Middle frontal gyrus (tissue), 1 donor: ENCODE results near the gene DTD1.

Experiments used
- DNase-seq: peaks from one replicate; pipeline ENCODE4 v3.0.0-alpha.2; 2015; ENCODE audit warnings: low spot score; ENCODE audit errors: extremely low spot score

DTD1 gene

DNA sequence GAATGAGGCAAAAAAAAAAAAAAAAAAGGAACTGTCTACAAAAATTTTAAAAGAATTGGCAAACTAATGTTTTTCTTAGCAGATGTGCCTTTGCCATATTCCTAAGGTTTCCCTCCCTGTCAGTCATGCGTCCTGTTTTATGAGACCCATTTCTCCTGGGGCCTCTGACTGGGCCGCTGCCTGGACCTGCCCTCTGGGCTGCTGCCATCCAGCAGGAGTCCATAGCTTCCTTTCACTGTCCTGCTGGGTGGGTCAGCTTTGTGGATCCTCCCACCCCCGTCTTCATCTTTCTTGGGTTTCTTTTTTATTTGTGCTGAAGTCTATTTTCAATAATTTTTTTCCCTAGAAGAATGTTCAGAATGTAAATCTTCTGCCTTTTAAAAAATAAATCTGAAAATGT is 114.9 kb downstream of the DTD1 start:
- no peak for DNase-seq

DNA sequence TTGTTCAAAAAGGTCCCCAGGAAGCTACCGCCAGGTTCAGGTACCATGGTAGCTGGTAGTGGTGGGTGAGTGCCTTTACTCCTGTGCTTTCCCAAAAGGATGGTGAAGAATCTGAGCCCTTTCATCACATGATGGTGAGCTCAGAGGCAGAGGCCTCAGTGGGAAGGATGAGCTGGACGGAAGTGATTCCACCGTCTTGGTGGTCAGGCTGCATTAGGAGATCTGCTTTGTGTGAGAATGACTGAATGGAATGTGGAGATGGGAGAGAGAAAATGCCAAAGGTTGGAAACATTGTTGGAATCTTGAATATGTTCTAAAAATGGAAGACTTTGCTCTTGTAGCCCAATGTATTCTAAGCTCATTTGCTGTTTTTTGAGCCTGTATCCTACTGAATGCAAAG is 117.6 kb downstream of the DTD1 start:
- DNase-seq: no peak

DNA sequence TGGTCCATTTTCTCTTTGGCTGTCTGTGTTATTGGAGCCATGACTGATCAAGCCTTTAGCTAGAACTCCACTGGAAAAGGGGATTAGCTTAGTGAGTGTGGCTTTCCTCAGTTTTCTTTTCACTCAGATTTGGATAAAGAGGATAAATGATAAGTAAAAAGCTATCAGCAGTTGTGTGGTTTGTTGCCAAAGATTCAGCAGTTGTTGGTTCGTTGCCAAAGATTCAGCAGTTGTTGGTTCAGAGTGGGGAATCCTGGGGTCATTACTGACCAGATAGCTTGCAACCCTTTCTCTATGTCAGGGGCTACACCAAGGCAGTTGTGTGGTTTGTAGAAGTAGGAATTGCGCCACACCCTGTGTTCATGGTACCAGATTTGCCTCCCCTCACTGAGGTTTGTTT is 118.1 kb downstream of the DTD1 start:
- no peak for DNase-seq

DNA sequence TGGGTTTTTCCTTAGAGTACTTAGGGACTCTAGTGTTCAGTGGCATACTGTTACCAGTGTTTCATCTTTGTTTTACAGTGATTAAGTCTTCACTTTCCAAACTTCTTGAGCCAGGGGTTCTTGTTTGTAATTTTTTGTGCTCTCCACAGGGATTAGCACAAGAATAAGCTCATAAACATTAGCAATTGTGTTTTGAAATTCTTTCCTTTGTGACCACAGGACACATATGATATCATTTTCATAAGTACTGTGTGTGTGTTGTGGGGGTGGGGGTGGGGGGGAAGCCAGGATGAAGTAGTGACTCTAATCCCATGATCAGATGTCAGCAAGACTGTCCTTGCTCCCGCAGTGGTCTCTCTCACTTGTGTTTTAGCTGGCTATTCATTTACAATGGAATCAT is 124.3 kb downstream of the DTD1 start:
- no peak for DNase-seq

DNA sequence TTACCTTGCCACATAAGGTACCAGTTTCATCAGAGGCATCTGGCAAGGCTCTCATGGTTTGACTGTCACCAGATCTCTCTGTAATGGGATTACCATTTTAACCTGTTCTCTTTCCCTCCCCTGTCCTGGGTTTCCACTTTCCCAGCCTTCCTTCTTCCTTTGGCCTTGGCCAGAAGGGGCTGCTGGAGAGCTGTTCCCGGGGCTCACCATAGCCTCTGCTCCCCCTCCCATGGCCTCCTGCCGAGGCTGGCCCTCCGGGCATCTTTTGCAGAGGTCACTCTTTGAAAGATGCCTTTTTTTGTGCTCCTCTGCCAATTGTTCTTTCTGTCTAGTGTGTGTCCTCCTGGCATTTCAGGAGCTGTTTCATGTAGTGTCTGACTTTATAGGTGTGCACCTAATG is 125.0 kb downstream of the DTD1 start:
- no peak for DNase-seq

DNA sequence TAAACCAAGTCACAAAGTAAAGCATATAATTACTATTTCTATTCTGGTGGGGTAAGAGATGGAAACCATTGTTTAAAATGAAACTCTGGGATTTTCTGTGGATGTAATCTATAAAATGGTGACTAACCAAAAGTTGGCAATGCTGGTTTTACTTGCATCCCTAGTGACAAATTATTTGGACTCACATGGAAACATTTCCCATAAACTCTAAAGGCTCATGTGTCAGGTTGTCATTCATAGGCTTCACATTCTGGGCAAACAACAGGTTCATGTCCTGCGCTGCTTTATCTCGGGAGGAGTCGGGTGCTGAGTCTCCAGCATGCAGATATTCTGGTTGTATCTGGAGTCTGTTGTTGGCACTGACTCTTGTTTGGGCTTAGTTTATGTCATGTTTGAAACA is 127.7 kb downstream of the DTD1 start:
- DNase-seq: no peak

DNA sequence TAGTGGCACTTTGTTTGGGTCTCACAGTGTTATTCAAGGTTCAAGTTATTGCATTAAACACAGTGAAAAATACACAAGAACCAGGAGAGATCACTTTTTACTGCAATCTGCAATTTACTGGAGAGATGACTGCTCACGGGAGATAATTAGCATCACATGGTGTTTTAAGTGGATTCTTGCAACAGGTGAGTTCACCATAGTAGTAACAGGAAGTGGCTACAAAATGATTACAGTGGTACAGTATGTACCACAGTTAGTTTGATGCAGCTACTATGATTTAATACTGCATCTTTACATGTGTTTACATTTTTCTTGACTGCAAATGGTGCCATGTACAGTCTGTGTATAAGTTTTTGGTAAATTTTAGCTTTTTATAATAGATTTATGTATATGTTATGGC is 129.2 kb downstream of the DTD1 start:
- no peak for DNase-seq

DNA sequence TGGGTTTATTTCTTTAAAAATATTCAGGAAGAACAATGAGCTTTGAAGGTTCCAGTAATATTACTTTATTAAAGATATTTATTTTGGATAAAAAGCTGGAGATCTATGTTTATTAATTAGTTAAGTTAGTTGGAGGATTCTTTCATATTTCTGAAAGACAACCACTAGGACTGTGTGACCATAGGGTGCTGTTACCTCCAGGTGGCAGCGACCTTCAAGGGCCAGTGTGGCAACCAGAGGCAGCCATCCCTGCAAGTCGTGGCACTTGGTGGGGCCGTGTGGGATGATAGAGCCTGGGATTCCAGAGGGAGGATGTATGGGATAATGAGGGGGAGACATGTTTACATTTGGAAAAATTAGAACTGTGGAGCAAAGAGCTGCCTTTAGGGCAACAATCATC is 130.3 kb downstream of the DTD1 start:
- DNase-seq: no peak

DNA sequence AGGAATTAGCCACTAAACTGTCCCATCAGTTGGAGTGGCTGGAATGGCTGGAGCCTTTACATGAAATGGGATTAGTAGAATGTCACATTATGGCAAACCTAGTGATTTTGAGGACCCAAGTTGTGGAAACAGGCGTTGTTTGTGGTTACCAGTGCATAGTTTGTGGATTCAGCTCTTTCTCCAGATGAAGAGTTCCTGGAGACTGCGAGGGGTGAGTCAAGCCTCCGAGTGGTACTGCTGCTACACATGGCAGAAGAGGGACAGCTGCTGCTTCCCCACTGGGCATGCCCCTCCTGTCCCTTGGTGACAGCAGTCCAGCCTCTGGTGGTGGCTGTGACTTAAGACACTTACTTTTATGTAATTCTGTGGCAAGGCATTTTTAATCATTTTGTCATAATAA is 131.6 kb downstream of the DTD1 start:
- no peak for DNase-seq

DNA sequence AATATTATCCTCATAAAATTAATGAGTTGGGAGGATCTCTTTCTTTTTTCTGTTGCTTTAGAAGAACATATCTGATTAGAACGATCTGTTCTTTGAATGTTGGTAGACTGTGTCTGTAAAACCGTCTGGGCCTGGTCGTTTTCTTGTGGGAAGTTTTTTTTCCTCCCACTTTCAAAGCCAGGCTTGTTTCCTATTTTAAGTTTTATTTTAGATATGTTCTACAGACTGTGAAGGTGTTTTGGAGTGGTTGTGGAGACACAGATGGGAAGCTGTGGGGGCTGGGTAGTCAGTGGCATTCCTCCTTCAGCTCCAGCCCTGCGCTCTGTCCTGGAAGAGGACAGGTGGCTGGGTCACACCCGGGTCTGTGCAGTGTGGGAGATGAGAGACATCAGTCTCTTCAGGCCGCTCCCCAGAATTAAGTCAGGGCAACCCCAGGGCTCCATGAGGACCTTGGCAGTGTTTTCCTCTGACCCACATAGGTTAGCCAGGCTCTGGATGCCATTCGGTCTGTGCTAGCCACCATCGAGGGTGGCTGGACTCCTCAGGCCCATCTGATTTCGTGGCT is 133.8 kb downstream of the DTD1 start:
- no peak for DNase-seq

DNA sequence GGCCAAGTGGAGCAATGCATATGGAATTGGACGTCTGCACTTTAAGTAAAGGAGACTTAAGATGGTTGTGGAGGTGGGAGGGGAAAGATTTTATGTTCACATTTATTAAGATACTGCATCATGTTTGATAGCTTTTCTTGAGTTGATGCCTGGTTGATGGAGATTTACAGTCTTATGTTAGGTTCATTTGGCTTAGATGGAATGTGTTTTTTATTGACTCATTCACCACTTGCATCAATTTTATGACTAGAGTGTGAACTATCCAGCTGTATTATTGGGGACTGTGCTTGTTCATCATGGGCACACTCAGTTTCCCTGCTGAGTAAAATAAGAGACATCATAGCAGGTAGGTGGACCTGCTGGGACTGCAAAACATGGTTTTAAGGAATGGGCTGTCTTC is 134.5 kb downstream of the DTD1 start:
- DNase-seq: no peak

DNA sequence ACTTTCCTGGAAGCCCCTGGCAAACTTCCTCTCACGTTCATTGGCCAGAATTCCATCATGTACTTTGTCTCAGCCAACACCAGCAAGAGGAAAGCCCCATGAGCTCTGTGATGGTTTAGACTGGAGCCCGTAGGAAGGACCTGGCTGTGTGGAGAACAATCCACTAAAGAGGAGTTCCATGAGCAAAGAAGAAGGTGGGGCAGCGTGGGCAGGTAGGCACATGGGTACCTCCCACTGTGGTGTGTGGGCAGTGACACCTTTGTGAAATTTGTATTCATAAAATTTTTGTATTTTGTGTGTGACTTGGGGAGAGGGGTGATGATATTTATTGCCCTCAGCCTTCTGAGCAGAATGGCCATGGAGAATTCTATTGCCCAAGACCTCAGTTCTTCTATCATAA is 136.2 kb downstream of the DTD1 start:
- no peak for DNase-seq

DNA sequence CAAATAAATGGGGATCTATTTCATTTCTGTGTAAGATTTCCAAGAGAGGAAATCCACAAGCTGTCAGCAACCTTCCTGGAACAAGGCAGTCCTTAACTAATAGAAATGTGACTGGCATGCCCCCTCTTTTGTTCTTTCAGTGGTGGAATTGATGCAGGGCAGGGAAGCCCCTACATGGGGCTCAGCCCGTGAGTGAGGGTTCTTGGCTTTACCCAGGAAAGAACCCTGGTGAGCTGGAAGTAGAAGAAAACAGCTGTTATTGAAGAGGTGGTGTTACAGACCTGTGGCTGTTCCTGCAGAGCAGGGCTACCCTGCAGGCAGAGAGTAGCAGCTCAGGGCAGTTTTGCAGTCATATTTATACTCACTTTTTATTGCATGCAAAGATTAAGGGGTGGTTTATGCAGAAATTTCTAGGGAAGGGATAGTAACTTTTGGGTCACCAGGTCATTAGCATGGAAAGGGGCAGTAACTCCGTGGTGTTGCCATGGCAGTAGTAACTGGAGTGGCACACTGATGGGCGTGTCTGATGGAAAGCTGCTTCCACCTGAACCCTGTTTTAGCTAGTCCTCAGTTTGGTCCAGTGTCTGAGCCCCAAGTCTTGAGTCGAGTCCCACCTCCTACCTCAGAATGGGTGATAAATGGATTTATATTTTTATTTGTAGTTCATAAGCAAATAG is 137.1 kb downstream of the DTD1 start:
- no peak for DNase-seq

DNA sequence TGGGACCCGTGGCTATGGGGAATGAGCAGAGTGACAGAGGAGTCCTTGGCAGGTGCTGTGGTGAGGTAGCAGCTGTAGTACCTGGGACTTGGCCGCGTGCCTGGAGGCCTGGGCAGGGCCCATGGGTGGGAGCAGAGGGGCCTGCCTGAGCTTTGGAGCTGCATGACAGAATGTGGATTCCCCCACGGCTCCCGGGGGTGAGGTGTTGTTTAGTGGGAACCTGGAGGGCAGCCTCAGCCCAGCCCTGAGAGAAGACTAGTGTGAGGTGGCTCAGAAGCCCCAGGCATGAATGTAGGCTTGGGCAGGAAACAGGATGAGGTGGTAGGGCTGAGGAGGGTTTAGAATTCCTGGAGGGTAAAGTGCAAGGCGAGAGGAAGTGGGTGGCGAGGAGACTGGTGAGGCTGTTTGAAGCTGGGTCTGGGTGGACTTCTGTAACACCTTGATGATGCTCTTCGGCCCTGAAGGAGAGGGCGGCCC is 139.2 kb downstream of the DTD1 start:
- DNase-seq: no peak

DNA sequence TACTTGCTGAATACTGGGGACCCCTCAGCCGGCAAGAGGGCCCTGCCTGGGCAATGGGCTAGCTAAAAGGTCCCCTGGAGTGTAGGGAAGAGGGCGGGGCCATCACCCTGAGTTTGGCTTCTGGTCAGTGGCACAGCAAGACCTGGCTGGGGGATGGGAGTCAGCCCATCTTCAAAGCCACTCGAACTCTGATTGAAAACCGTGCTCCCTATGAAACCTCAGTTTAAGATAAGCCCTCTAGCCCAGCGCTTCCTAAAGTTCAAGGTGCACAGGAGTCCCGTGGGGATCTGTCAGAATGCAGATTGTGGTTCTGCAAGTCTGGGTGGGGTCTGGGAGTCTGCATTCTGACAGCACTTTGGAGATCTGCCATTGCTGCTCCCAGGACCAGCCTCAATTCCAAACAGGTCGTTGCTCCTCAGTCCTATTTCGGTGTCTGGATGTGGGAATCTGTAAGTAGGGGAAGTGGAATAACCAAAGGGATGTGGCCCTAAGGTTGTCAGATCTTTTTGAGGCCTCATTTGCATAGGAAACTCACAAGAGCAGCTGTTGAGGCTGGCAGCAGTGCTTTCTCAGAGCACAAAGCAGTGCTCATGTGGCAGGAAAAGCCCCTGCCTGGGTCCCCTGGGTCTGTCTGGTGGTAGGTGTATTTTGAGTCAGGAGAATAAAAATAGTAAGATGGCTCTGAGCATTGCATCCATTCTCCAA is 140.5 kb downstream of the DTD1 start:
- DNase-seq: no peak

DNA sequence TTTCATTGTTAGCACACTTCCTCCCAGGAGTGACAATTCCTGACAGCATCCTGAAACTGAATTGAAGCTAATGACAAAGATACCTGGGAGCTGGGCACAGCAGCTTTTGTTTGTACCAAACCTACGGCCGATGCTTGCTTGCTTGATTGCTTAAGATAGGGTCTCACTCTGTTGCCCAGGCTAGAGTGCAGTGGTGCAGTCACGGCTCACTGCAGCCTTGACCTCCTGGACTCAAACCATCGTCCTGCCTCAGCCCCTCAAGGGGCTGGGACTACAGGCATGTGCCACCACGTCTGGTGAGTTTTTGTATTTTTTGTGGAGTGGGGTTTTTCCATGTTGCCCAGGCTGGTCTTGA is 141.0 kb downstream of the DTD1 start:
- no peak for DNase-seq

DNA sequence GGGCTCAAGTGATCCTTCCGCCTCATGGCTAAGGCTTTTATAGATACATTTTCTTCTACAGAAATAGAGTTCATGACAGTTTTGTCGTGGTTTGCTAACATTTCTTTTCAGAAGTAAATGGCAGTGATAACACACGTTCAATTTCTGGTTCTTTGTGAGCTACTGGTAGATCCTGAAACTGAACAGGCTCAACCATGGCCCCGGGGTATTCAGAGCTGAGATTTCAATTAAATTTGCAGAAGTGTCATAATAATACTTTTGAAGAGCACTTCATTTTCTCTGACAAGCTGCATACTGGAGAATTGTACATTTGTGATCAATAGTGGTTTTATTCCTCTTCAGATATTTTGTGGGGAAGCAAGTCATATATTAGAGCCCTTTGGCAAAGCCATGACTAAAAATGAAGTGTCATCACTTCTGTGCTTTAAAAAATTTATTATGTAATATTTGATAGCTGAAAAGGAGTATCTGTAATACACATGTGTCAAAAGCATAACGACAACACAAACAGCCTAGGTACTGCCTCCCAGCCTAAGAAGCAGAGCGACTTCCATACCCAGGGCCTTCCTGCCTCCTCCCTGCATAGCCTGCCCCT is 141.5 kb downstream of the DTD1 start:
- no peak for DNase-seq

DNA sequence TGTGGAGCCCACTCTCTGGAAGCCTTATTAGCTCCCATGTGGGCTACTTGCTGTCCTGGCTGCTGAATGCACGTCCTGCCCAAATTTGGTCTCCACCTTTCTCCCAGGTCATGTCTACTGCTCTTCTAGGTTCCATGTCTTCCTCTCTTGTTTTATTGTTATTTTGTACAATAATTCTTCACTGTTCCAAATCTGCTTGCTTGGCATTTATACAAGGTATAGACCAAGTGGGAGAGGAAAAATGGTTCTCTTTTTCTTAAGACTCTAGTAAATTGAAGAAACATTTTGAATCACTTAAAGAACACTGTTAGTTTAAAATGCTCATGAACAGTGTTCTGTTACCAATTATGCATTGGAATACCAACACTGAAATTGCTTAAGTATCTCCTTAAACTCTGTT is 144.1 kb downstream of the DTD1 start:
- DNase-seq: no peak

DNA sequence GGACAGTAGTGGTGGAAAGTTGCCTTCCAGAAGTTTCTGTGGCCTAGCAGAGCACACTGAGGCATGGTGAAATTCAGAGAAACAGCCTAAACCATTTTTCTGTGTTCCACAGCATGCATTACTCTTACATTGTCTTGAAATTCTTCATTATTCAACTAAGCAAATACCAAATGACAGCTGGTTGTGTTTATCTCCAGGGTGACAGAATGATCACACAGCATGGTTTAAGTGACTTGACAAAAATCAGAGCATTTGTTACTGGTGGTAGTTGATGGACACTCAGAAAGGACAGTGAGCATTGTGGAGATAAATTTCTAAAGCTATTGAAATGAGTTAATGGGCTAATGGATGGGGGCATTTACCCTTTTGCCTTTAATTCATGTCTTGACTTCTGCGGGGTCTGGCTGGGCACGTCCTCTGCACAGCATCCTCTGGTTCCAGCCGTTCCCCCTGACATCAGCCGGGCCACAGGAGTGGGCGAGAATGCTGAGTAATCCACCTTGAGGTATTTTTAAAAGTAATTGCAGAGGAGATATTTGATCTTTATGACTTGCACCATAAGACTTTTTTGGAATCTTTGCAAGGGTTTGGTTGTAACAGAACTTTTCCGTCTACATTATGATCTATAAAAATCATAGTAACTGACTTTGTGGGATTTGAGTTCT is 146.8 kb downstream of the DTD1 start:
- no peak for DNase-seq

DNA sequence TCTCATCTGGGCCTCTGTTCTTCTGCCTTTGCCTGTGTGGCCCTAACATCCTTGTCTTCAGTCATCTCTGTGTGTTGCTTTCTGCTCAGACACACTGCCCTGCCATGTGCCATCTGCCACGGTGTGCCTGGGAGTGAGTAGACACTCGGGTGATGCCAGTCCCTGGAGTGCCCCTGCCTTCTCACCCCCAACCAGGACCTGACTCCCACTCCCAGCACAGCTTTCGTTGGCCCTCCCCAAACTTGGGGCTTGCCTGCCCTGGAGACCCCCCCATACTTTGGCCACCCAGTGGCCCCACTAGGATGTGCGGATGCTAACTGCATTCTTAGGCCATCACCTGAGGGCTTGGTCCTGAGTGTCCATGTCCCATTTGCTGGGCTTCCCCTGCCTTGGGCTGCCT is 149.3 kb downstream of the DTD1 start:
- no peak for DNase-seq

DNA sequence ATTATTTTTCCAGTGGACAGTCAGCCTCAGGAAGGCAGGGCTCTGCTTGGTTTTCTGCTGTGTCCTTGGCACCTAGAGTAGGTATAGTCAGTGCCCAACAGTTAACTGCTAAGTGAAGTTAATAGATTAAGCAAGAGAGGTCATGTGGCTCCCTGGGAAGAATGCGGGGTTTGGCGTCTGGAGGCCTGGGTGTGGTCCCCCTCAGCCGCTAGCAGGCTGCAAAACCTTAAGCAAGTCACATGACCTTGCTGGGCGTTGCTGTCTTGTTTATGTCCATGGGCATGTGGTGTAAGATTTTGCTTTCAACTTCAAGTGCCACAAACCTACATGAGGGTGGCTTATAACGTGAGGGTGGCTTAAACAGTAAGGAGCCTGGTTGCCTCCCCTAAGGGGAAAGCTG is 150.2 kb downstream of the DTD1 start:
- DNase-seq: no peak

DNA sequence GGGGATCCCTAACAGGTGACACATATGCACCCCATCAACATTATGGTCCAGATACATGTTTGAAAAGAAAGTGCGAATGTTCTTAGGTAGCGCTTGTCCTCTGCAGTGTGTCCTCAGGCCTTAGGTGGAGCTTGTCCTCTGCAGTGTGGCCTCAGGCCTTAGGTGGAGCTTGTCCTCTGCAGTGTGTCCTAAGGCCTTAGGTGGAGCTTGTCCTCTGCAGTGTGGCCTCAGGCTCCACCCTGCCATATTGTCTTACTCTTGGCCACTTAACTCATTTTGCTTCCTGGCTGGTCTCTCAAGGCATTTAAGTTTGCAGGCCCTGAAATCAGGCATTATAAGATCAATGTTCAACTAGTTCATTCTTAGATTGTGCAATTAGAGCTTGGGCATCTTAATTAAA is 151.0 kb downstream of the DTD1 start:
- DNase-seq: no peak
